ENCODE data around the gene EPAS1.

DNA sequence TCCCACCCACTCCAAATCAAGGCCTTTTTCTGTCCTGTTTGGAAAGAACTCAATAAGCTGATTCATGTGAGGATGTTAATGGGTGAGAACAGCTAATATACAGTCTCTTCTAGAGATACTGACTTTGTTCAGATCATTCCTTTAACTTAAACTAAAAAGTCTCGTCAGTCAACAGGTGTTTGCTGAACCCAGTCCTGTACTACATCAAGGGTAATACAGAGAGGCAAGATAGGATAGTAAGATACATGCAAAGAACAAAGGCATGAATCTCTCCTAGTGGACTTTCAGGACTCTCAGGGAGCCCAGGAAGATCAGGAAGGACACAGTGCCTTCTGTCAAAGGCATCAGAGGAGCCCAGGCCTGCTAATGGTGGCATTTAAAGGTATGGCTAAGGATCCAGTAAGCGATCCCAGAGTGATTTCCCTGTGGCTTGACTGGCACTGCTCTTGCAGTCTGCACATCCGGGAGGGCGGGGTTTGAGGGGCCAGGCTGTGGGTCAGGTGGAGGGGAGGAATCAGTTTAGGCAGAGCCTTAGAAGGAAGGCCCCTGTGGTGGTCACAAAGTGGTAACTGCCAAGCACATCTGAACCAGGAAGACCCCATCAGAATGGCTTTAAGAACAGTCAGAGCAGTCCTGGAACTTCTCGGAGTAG lies 54.0 kb downstream of the EPAS1 start:
- TF ChIP-seq, protein P1, sequence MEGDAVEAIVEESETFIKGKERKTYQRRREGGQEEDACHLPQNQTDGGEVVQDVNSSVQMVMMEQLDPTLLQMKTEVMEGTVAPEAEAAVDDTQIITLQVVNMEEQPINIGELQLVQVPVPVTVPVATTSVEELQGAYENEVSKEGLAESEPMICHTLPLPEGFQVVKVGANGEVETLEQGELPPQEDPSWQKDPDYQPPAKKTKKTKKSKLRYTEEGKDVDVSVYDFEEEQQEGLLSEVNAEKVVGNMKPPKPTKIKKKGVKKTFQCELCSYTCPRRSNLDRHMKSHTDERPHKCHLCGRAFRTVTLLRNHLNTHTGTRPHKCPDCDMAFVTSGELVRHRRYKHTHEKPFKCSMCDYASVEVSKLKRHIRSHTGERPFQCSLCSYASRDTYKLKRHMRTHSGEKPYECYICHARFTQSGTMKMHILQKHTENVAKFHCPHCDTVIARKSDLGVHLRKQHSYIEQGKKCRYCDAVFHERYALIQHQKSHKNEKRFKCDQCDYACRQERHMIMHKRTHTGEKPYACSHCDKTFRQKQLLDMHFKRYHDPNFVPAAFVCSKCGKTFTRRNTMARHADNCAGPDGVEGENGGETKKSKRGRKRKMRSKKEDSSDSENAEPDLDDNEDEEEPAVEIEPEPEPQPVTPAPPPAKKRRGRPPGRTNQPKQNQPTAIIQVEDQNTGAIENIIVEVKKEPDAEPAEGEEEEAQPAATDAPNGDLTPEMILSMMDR (IDR thresholded peaks at IDR 0.05): no peak
- TF ChIP-seq, protein P2, sequence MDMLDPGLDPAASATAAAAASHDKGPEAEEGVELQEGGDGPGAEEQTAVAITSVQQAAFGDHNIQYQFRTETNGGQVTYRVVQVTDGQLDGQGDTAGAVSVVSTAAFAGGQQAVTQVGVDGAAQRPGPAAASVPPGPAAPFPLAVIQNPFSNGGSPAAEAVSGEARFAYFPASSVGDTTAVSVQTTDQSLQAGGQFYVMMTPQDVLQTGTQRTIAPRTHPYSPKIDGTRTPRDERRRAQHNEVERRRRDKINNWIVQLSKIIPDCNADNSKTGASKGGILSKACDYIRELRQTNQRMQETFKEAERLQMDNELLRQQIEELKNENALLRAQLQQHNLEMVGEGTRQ (CRISPR knock-in tag; IDR thresholded peaks at IDR 0.05): no peak
- TF ChIP-seq, protein P3, sequence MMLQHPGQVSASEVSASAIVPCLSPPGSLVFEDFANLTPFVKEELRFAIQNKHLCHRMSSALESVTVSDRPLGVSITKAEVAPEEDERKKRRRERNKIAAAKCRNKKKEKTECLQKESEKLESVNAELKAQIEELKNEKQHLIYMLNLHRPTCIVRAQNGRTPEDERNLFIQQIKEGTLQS (CRISPR knock-in tag; conservative IDR thresholded peaks at IDR 0.05): no peak
- TF ChIP-seq, protein P4, sequence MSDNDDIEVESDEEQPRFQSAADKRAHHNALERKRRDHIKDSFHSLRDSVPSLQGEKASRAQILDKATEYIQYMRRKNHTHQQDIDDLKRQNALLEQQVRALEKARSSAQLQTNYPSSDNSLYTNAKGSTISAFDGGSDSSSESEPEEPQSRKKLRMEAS (CRISPR knock-in tag; IDR thresholded peaks at IDR 0.05): no peak
- no peak for TF ChIP-seq CBFB (CRISPR knock-in tag; IDR thresholded peaks at IDR 0.05; ENCODE audit: low read depth)
- no peak for TF ChIP-seq HMGA2 (CRISPR knock-in tag; IDR thresholded peaks at IDR 0.05)
- TF ChIP-seq ZNF121 (CRISPR knock-in tag; IDR thresholded peaks at IDR 0.05): no peak

Data from WTC11 (cell line).